Embryonic facial prominence (tissue), 1 donor: Measurements from ENCODE around the gene DNAAF5.
"Not testable (repeated sequence)": the region's sequence is repeated elsewhere in the genome, so short reads cannot be mapped to it uniquely, and the experiment has no call there.

Experiments used
- DNase-seq: peaks from one replicate; pipeline ENCODE4 v3.0.0-alpha.2; 2016; ENCODE audit errors: extremely low spot score

Gene DNAAF5

GRCh38 chr7:746155-747061 lies 19.9 kb downstream of the DNAAF5 start:
- no peak for DNase-seq

GRCh38 chr7:747186-747585 lies 20.7 kb downstream of the DNAAF5 start:
- no peak for DNase-seq

GRCh38 chr7:748446-748845 lies 21.9 kb downstream of the DNAAF5 start:
- DNase-seq = no peak

GRCh38 chr7:749140-749551 lies 22.6 kb downstream of the DNAAF5 start:
- no peak for DNase-seq

GRCh38 chr7:750111-750905 lies 23.8 kb downstream of the DNAAF5 start:
- no peak for DNase-seq

- no peak for DNase-seq
These were observed 25.3 kb downstream of the DNAAF5 start for GRCh38 chr7:751826-752225.

- DNase-seq = not testable (repeated sequence)
These were observed 25.8 kb downstream of the DNAAF5 start for GRCh38 chr7:752256-752655.

- no peak for DNase-seq
These were observed 26.7 kb downstream of the DNAAF5 start for GRCh38 chr7:753190-753589.

- DNase-seq = no peak
These were observed 28.3 kb downstream of the DNAAF5 start for GRCh38 chr7:754531-755412.

- no peak for DNase-seq
These were observed 28.9 kb downstream of the DNAAF5 start for GRCh38 chr7:755413-755805.

GRCh38 chr7:756231-756927 lies 29.9 kb downstream of the DNAAF5 start:
- DNase-seq = no peak

GRCh38 chr7:756928-757560 lies 30.5 kb downstream of the DNAAF5 start:
- DNase-seq = no peak

GRCh38 chr7:757741-758163 lies 31.3 kb downstream of the DNAAF5 start:
- no peak for DNase-seq

- no peak for DNase-seq
These were observed 33.1 kb downstream of the DNAAF5 start for GRCh38 chr7:759569-759968.

- no peak for DNase-seq
These were observed 33.5 kb downstream of the DNAAF5 start for GRCh38 chr7:760006-760405.

- no peak for DNase-seq
These were observed 34.6 kb downstream of the DNAAF5 start for GRCh38 chr7:761101-761500.

GRCh38 chr7:761631-762030 lies 35.1 kb downstream of the DNAAF5 start:
- DNase-seq = no peak

GRCh38 chr7:762885-763284 lies 36.4 kb downstream of the DNAAF5 start:
- DNase-seq = no peak

- DNase-seq = no peak
These were observed 37.3 kb downstream of the DNAAF5 start for GRCh38 chr7:763762-764161.

GRCh38 chr7:765383-765782 lies 38.9 kb downstream of the DNAAF5 start:
- DNase-seq = no peak

GRCh38 chr7:767580-767940 lies 41.1 kb downstream of the DNAAF5 start:
- no peak for DNase-seq
